Effector CD8-positive, alpha-beta T cell (primary cell): ENCODE data around the gene JAML.

Source experiments
- DNase-seq: peaks from one replicate; lab custom pipeline; 2025; lab: John Stamatoyannopoulos, UW

The JAML gene

DNA sequence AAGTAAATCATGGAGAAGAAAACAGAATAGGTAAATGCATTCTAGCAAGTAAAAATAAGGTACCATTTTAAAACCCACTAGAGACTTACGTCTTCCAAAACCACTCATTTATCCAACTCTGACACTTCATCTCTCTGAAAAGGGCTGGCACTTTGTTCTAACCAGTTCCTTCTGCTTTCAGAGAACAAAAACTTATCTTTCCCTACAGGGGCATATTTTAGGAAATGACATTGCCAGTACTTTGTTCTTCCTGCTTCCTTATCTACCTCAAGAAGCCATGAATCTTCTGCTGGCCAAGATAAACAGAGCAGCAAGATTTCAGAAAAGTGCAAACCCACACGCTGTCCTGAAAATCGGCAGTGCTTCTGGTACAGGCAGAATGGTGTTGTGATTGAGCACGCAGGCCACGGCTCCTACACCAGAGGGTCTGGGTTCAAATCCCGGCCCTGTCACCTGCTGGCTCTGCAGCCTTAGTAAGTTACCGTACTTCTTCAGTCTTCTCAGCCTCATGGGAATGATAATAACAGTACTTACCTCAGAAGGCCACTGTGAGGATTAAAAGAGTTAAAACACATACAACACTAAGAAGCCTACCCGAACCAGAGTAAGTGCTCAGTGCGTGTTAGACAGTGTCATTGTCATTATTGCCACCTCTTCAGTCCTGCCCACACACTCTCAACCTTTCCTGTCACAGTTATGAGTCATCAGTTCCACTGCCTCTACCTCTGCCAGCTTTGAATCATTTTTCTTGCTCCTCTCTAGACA, 16.4 kb upstream of the JAML start:
- DNase-seq, result no peak

DNA sequence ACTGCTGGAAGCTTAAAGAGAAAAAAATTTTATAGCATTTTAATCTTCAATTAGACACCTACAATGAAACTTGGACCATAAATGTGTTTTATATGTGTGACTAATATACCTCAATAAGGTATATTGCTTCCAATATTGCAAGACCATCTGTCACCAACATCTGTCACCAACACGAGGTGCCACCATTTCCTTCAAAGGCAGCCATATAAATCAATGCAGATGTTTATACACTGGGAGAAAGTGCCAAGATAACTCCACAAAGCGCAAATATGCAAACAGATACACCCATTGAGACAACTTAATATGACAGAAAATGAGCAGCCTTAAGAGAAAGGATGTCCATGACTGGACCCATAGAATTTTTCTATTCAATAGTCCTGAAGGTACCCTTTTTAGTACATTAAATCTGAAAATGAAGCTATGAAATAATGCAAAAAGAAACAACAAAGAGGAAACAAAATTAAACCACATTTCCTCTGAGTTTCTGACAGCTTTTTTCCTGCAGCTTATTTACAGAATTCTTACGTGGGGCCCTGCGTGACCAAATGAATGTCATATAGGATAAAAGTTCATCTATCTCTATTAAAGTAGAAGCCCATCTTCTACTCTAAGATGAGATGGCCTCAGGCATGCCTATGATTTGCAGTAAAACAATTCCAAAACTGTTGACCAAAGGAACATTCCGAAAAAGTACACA, 14.8 kb upstream of the JAML start:
- DNase-seq, result no peak

DNA sequence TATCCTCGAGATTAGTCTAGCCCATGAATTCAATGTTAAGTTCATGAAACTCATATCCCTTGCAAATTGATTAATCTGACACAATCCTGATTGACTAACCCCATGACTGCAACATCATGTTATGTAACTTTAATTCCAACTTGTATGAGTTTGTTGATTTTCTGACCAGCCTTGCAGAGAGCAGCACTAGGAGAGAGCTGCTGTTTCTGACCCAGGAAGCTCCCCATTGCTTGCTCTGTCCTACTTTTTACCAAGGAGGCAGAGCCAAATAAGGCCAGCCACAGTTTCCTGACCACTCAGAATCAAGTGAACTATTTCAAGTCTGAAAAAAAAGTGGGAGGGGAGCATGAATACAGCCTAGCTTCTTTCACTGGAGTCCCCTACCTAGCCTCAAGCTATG, 14.1 kb upstream of the JAML start:
- DNase-seq, result no peak

DNA sequence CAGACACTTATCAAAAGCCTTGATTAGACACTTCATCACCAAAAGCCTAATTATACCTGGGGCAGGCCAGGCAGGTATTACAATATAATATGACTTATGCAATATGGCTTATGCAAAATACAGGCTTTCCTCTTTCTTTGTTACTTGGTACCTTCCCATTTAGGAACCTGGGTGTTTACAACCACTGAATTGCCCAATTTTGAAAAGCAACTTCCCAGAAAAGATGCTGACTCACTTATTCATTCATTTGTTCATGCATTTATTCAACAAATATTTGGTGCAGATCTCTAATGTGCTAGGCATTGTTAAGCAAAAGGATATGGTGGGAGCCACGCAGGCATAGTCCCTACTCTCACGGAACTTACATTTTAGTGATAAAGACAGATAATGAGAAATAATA, 13.6 kb upstream of the JAML start:
- no peak for DNase-seq

DNA sequence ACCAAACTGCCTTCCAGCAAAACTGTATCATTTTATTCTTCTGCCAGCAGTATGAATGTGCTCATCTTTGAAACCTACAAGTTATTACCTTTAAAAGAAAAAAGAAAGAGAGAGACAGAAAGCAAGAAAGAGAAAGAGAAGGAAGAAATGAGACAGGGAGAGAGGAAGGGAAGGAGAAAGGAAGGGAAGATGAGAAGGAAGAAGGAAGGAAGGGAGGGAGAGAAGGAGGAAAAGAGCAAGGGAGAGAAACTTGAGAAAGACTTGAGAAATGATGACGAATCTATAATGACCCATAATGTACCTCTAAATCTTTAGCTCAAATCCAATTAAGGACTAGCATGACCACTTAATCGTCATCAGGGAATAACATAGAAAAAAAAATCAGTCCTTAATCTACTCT, 11.4 kb upstream of the JAML start:
- no peak for DNase-seq

DNA sequence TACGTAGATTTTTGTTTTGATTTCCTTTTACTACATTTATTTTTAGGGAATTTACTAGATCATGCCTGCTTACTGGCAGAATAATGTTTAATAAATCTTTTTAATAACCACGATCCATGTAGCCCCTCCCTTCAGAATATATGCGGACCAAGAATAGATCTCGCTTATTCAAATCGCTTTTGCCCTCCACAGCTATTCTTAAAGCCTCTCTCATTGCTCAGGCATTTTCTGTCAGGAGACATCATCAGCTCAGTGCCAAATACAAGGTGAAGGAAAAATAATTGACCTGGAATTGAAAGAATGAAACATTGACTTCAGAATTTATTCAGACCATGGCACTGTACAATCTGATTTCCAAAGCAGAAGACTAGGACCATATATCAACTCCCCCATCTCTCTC, 10.0 kb upstream of the JAML start:
- no peak for DNase-seq

DNA sequence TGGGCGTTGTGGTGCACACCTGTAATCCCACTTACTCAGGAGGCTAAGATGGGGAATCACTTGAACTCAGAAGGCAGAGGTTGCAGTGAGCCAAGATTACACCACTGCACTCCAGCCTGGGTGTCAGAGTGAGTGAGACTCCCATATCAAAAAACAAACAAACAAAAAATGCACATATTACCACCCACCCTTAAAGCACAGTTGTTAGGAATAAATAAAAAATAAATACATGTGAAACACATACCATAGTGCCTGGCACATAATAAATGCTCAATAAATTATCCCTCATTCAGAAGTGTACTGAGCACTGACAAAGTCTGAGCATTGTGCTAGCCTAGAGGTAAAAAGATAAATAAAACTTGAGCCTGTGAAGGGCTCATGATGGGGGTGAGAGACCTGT, 9.0 kb upstream of the JAML start:
- no peak for DNase-seq

DNA sequence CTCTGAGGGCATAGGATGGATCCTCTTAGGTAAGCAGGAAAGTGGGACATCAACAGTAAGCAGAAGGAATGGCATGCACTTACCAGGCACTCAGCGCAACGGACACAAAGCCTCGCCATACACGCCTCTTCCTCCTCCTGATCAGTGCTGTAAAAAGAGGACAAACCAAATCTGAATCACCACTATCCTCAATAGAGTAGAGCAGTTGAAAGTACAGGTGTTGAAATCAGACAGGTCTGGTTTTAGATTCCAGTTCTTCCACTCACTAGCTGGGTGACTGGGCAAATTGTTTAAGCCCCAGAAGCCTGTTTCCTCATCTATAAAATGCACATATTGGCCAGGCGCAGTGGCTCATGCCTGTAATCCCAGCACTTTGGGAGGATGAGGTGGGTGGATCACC, 8.6 kb upstream of the JAML start:
- DNase-seq, result no peak

DNA sequence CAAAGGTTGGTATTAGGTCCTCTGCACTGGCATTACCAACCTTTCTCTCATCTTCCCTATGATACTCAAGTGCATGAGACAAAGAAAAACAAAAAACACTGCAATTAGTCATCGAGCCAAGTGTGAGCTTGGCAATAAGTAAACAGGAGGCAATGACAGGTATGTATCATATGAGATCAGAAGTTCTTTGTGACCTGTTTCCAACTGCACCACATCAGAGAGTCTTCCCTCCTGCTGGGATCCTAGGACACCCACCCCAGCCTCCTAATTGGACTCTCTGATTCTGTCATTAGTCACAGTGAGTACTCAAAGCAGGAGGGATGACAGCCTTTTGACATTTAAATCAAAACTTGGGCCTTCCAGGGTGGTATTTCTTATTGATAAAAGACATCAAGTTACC, 7.8 kb upstream of the JAML start:
- no peak for DNase-seq

DNA sequence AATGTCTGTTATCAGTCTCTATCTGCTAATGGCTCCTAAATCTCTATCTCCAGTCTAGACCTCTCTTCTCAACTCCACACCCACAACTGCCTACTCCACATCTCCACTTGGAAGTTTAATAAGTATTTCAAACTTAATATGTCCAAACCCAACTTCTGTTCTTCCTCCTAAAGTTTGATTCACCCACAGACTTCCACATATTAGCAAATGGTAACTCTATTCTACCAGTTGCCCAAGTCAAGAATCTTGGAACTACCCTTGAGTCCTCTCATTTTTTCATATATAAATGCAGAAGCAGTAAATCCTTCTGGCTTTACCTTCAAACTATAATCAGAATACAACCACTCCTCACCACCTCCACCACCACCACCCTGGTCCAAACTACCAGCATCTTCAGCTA, 6.7 kb upstream of the JAML start:
- no peak for DNase-seq

DNA sequence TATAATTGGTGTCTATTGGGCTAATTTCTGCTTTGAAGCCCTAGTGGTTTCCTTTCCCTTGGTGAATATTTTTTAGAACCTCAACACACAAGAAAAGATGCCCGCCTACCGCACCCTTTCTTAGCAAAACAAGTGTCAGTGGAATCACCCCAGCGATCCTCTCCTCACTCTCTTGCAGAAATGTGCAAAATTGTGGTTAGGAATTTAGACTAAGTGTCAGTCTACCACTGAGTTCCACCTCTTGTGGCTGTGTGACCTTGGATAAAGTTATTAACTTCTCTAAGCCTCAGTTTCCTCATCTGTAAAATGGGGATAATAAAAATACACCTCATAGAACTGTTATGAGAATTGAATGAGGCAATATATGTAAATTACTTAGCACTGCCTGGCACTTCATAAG, 5.3 kb upstream of the JAML start:
- no peak for DNase-seq

DNA sequence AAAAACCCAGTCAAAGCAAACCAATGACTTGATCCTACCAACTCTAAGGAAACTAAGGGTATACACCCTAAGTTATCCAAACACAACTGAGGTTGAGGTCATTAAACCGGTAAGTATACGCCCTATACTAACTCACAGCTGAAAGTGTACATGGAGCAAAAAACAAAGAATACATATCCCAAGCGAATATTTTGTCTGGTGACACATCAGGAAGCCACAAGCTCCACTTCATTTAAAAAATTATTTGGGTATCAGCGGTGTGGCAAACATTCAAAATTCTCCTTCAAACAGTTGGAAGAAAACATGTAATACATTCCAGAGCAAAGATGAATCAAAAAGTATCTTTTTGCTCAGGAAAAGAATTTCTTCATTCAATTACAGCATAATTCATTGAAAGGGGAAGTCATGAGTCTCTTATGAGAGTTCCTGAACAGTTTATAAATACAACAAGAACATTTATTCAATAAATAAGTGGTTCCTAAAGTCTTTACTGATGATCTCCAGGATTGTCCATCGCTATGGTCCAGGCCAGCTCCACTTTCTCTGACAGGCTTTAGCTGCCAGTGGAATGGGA, 4.5 kb upstream of the JAML start:
- no peak for DNase-seq

DNA sequence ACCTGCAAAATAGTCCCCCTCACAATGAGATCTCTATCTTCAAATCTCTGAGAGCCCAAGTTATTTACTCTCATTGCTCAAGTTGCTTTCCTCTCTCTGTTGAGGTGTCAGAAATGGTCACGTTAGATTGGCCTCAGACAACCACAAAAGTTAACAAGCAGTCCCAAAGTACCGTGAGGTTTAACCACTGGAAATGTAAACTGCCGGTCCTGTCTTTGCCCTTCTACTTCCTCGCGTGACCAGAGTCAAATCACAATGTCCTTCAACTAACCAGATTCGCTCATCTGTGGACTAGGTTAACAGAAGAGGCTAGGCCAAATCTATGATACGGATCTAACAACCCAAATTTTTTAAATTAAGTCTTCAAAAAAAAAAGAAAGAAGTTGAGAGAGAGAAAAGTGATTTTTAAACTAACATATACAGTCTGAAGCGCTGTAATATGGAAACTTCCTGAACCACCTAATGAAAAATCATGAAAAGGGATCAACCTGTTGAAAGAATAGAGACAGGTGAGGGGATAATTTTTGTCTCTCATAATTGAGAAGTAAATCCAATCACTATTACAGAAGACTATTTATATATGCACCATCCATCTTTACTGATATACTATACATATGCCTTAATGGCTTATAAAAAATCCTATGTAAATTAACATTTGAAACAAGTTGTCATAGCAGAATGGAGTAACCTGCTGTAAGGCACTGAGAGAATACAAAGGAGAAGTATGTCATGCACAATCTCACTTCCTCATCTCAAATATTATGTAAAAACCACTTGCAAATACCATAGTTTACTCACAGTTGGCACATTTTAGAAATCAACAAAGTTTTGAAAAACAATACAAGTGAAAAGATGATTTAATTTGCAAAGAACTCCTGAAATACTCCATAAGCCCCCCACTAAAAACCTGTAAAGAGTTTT, 3.3 kb upstream of the JAML start:
- no peak for DNase-seq

DNA sequence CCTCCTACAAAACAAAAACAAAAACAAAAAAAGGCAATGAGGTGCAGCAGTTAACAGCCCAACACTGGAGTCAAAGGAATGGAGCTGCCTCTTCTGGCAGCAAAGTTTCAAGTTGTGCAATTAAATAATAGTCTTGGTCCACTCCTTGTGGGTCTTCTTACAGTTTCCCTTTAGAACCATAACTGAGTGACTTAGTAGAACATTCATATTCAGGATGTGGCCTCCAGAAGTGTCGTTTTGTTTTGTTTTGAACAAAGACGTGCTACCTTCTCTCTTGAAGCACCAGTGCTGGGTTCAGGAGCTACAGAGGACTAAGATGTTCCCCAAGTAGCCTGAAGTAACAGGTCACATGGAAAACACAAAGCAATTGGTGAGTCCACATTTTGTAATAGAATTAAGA, 2.0 kb upstream of the JAML start:
- DNase-seq, result no peak

DNA sequence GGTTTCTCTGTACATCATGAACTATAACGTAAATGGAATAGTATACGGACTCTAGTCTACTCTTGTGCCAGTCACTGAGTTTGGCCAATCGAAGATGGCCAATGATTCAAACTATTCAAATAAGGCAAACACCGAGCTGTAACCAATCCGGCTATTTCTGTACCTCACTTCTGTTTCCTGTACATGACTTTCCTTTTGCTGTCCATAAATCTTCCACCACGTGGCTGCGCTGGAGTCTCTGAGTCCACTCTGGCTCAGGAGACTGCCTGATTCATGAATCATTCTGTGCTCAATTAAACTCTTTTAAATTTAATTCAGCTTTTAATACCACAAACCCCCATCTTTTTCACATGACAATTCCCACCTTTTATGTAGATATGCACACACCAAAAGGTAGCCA, 1.5 kb upstream of the JAML start:
- no peak for DNase-seq

DNA sequence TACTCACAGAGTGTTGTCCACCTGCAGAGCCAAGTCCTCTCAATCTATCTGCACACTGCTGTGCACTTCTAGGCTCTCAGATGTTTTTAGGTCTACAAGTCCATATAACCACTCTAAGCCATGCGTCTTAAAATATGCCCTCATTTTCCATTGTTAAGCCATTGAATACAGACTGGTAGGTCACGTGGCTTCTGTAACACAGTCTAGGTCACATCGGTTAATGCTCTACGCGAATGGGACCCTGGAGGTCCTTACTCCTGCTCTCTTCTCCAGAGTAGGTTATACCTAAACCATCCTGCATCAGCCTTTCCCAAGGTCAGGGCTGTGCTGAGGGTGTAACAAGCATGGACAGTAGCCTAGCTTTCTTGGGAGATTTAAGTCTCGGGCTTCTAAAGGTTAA, 819 bp downstream of the JAML start:
- no peak for DNase-seq

DNA sequence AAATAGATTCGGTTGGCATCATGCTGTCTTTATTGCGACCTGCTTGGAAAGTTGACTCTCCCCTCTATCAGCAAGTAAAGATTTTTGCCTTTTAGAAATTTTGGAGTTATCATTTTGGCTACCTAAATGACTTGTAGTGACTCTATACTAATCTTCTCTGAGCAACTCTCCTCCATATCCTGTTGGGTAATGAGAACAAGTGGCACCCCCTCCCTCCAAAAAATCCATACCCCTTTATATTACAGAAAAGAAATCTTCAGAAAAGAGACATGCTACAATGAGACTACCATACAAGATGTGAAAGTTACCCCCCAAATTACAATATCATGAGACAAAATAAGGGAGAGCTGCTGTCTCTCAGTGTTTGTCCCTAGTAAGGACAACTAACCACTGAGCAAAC, 1.2 kb downstream of the JAML start:
- DNase-seq, result no peak

DNA sequence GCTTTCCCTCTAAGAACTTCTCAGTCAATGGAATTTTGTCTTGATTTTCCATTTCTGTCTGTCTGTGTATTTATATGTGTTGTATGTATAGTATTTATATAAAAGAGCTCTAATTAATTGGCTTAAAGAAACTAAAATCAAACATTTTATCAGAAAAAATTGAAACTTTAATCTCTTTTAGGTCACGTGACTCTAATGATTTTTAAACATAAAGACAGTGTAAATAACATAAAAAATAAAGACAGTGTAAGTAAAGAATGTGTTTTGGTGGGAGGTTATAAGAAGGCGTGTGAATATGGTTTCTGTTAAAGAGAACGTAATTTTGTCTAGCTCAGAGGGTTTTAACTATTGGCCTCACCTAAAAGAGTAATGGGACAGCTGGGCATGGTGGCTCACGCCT, 2.4 kb downstream of the JAML start:
- no peak for DNase-seq

DNA sequence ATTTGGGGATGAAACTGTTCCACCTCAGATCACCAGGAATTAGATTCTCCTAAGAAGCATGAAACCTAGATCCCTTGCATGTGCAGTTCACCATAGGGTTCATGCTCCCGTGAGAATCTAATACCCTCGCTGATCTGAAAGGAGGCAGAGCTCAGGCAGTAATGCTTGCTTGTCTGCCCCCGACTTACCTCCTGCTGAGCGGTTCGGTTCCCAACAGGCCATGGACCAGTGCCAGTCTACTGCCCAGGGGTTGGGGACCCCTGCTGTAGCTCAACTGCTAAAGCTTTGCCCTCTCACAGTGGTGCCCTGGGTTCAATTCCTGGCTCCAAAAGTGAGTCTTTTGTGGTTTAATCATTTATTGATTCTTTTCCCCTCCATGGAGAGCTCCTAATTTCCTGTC, 3.4 kb downstream of the JAML start:
- no peak for DNase-seq

DNA sequence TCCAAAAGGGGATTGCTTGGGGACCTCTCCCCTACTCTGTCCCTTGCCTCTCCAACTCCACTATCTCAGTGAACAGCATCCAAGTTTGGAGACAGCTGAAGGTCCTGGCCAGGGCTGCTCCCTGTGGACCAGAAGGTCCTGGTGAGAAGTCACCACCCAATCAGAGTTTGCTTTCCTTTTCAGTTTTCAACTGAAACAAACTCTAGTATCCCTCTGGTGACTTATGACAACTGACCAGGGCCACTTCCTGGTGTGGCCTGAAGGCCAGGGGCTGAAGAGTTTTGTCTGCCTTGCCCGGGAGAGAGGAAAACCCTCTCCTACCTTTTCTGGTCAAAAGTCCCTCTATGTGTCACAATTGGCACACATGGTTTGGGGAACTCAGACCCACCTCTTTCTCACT, 5.1 kb downstream of the JAML start:
- no peak for DNase-seq

DNA sequence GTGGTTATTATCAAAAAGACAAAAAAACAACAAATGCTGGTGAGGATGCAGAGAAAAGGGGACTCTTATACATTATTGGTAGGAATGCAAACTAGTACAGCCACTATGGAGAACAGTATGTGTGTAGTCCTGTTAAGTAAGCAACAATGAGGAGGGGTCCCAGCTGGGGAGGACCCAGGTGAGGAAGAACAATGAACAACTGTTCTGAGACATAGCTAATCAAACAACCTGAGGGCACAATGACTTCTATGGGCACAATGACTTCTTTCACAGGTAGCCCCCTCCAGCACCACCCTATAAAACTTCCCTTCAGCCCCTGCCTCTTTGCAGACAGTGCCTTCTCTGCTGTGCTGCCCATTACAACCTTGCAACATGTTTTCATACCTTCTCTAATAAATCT, 5.6 kb downstream of the JAML start:
- DNase-seq, result no peak

DNA sequence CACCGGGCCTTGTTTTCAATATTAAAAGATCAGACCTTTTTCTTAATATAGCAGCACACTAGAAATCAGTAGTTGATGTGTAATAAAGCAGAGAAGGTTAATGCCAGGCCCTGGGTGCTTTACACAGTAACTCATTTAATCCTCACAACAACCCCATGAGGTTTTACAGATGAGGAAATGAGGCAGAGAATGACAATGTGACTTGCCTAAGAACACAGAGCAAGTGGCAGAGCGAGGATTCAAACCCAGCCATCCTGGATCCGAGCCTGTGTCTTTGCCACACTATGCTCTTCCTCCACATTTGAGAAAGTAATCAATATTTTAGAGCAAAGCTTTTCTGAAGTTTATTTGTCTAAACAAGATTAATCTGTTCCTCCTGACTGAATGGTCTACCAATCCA, 7.2 kb downstream of the JAML start:
- DNase-seq, result no peak
